Embryonic facial prominence (tissue), 1 donor: ENCODE measurements around the gene FAM124A.

Source experiments
- DNase-seq: peaks from one replicate; pipeline ENCODE4 v3.0.0-alpha.2; 2016; ENCODE audit errors: extremely low spot score

Gene FAM124A

GRCh38 chr13:51220706-51221105 lies 1.5 kb upstream of the FAM124A start:
- DNase-seq = no peak

DNA sequence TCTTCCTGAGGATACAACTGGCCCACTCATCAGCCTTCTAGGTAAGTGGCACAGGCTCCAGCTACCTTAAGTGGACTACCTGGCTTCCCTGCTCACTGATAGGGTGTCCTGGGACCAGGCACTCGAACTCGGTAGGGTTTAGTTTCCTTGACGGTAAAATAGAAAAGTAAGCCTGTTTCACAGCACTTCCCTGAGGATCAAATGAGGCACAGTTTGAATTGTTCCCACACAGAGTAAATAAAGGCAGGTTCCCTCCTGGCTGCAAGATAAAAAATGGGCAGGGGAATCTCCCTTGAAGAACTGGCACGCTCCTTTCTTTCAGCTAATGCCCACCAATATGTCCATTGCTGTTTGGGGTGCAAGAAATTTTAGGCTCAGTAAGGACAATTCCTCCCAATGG lies 1.1 kb upstream of the FAM124A start:
- DNase-seq = no peak

DNA sequence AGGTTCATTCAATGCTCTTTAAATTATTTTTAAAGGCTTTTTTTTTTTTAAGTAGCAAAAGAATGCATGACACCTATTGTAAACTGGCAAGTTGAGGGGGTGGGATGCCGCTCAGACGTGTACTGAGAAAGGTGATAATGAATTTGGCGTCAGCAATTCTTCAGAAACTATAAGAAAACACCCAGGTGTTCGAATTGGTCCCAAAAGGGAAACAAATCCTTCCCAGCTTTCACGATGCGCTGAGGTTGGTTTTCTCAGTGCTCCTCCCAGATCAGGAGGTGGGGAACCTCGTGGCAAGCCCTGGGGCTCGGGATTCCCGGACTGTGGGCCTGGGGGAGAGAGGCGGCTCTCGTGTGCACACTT lies 543 bp upstream of the FAM124A start:
- no peak for DNase-seq

DNA sequence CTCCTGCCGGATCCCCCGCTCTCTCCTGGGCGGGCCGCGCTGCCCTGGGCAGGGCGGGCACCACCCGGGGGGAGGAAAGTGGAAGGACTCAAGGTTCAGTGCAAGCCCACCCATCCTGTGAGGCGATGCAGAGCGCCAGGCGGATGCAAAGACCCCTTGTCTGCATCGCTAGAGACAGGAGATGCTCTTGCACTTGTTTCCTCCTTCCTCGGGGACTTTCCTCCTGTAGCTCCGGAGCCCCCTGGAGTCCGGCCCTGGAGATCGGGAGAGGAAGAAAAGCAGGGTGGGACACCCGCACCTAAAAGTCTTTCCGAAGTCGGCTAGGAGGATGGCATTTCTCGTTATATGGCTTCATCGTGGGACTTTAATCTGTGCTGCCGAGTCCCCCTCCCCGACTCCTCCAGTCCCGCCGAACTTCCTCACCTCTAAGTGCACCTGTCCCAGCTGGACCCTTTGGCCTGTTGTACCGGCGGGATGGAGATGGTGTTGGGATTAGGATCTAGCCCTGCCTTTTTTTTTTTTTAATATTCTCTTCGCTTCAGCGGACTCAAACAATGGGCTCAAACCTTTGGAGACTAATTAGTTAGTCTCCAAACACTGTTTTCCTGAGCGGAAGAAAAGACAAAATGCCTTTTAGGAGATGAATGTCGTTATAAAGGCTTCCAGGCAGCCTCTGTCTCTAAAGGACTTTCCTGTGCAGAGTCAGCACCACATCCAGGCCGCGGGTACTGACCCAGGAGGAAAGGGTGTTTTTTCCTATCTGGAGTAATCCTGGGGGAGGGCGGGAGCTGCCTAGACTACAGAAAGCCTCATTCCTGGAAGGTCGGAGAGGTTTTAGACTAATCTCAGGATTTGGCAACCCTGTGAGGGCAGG lies 725 bp downstream of the FAM124A start:
- no peak for DNase-seq

DNA sequence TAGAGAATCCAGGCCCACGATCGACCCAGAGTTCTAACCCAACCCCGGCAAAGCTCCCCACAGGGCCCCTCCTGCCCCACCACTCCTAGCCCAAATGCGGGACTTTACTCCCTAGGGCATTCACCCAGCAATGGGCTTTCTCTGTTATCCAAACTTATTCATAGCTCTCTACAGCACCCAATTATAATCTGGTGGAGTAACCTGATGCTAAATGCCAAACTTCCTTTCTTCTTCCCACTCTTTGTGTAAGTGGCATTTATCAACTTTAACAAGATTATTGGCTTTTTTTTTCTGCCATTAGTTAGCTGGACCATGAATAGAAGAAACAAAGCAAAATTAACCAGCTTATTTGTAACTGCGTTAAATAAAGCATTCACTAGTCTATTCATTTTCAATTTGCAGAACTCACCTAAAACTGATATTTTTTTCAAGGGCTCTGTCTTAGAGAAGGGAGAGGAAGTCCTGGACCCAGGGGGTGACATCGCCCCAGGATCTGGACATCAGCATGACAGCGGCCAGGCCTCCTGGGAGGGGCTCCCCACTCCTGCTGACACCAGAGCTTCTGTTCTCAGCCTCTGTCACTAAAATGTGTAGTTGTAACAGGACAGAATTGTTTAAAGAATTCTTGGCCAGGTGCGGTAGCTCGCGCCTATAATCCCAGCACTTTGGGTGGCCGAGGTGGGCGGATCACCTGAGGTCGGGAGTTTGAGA lies 1.5 kb downstream of the FAM124A start:
- no peak for DNase-seq

DNA sequence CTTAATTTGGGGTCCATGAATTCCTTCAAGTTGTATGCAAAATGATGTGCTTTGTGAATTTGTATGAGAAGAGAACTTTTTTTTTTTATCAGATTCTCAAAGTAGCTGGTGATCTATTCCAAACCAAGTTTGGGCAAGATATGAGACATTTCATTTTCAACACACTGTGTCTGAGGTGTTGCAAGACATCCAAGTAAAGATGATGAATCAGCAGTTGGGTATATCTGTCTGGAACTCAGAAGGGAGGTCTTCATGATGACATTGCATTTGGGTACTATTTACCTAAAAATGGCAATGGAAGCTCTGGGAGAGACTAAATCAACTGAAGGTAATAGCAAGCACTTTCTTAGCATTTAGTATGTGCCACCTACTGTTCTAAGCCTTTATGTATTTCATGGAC lies 2.8 kb downstream of the FAM124A start:
- no peak for DNase-seq

DNA sequence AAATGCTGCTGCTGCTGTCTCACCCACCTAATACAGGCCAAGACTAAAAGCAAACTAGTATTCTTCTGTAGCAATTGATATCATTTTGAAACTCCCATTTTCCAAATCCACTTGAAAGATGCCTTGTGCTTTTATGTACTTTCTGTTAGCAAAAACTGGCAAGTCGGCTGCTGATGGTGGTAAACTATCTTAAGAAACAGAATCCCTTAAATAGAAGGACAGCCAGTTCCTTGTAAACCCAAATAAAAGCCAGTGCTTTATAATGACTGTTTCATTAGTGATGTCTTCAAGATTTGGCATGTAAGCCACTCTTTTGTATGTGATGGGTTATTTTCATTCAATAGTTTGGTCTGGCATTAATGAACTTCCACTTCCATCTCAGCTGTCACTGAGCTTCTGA lies 5.2 kb downstream of the FAM124A start:
- no peak for DNase-seq

DNA sequence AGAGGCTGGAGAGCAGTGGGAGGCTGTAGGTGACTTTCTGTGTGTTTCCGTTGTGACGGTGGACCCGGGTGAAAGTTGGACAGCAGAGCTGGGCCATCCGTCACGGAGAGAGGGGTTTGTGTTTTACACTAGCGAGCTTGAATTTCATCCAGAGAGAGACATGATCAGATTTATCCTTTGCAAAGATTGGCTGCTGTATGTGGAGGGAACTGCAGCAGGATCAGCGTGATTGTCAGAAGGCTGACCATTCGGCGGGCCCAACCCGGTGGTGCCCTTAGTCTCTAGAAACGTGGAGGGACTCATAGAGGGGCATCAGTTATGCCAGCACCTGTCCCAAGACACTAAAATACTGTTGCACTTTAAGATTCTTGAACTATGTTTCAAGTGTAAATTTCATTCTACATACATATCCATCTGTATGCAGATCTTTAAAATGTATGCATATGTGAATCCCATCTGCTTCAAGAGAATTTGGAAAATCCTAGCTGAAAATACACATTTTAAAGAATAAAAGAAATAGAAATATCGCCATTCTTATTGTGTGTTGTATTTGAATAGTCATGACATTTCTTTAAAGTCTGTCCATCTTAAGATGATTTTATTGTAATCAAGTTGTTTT lies 7.0 kb downstream of the FAM124A start:
- DNase-seq = no peak

DNA sequence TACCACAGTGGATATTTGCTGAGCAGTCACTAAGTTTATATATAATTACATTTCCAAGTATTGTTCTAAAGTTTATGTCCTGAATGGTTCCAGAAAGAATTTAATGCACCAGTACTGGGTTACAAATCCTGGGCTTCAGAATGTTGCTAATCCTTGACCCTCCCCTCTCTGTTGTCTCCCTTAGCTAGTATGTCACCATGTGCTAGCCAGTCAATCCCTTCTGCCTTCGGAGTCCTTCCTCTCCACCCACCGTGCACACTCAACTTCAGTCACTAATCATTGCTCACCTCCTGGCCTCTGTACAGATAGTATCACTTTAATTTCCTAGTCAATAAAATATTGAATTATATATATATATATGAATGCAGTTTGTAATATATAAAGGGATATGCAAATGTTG lies 7.5 kb downstream of the FAM124A start:
- DNase-seq = no peak

- no peak for DNase-seq
Measured at GRCh38 chr13:51230477-51231105, 8.4 kb downstream of the FAM124A start.

DNA sequence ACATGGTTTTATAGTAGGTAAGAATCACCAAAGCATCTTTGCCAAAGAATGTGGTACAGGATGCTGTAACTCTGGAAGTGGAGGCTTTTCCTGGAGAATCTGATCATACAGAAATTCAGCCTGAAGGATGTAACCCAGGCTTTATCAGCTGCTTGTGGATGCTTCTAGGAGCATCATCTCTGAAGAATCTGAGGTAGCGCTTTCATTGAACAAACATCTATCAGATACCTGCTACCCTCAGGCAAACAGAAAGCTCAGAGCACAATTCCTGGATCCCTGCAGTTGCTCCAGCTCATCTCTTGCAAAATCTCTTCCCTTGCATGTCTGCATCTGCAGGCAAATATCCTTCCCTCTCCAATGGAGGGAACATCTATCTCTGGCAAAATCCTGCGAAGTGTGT lies 9.3 kb downstream of the FAM124A start:
- DNase-seq = no peak

DNA sequence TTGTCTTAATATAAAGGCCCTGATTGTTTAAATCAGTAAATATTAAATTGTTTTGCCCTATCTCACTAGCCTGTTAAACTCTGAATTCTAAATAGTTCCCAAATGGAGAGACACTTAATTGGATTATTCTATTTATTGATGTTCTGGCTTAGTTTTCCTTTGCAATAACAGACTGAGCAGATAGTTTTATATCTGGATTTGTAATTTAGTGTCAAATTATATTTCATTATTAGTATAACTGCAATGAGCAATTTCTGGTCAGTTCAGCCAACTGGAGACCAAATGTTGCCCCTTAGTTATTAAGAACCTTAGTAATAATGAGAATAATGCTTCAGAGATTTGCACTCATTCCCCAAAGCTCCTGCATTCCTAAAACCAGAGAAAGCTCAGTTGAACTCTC lies 10.1 kb downstream of the FAM124A start:
- DNase-seq = no peak

DNA sequence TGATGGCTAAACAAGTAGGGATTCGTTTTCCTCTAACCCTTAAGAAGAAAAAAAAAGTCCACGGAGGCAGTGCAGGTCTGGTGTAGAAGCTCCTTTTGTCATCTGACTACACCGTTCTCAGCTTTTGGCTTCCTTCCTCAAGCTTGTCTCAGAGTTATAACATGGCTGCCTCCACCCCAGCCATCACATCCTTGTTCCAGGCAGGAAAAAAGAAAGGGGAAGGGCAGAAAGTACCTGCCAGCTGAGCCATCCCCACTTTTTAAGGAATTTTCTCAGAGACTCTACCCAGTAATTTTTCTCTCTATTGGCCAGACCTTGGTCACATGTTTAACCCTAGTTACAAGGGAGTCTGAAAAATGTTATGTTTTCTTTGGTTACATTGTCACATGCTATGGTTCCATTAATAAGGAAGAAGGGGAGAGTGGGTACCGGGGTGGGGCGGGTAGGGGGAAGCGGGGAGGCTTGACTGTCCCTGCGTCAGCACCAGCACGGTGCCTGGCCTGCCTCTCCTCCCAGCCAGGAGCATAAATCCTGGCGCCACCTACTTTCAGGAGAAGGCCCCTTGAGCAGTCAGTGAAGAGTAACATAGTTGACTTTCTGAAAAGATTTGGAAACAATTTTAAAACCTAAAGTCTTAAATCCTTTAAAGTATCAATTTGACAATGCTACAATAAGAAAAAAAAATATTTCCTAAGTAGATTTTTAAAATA lies 11.1 kb downstream of the FAM124A start:
- no peak for DNase-seq

DNA sequence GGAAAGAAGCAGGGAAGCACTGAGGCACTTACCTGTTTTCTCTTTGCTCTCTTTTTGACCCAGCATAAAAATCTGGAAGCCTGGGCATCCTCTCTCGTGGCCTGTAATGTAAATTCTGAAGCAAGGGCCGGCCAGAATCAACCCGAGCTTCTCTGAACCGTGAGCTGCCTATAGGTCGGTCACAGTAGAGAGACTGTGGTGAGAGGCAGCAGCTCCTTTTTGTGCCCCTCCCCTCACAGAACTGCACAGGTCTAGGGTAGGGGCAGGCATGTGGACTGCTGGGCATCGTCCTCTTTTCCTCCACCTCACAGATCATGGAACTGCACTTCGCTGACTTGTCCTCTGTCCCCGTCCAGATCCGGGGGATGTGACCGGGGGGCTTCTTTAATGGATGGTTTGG lies 12.5 kb downstream of the FAM124A start:
- DNase-seq = no peak

- no peak for DNase-seq
Measured at GRCh38 chr13:51235186-51235585, 13.0 kb downstream of the FAM124A start.

GRCh38 chr13:51235756-51236490 lies 13.7 kb downstream of the FAM124A start:
- no peak for DNase-seq

GRCh38 chr13:51236491-51236792 lies 14.2 kb downstream of the FAM124A start:
- DNase-seq = no peak

DNA sequence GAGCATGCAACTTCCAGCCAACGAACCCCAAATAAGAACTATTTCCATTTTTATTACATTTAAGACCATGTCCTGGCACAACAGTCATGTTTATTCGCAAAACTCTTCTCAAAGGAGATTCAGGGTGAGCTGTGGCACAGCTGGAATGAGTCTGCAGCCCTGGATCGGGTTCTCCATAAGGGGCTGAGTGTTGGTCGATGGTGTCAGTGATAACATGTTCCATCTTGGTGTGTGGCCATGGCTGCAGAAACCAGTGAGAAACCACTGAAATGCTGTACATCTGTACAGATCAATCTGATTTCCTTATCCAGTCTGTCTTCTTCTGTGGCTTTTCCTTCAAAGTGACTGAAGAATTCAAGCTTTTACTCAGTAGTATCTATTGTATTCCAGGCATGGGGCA lies 15.2 kb downstream of the FAM124A start:
- no peak for DNase-seq

DNA sequence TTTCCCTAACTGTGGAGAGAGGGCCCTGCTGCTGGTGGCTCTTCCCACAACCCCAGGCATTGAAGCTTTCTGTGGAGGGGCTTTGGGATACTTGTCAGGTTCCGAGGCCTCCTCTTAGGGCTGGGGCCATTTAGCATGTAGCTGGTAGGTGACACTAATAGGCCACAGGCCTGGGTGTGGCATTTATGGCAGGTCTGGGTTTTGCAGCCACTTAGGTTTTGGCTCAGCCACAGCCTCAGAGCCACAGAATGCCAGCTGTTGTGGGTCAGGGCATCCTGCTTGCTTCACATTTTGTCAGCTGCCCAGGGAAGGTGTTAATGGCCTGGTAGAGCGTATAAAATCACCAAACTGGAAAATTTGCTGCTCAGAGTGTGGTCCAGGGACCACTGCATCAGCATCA lies 15.7 kb downstream of the FAM124A start:
- DNase-seq = no peak

DNA sequence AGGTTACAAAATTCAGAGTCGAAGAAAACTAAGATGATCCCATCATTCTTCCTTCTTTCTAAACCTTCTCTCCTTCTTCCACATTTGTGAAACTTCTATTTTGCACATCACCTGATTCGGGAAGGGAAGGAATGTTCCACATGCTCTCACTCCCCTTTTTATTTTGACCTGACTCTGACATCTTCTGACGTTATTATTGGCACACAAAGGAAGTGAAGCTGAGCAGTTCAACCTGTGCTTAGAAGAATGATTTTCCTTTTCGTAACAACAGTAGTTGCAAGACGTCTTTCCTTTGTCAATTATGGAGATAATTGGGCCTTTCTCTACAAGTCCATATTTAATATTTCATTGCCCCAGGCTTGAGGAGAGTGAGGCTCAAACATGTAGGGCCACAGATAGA lies 18.0 kb downstream of the FAM124A start:
- no peak for DNase-seq

- no peak for DNase-seq
Measured at GRCh38 chr13:51240958-51241357, 18.8 kb downstream of the FAM124A start.
